Stimulated activated CD4-positive, alpha-beta T cell treated with anti-CD3 and anti-CD28 coated beads, Interleukin-2, amount 100 ng/mL, for 4 hours (primary cell): ENCODE measurements around the gene QSOX2.

Experiments
- DNase-seq: peaks from one replicate; pipeline ENCODE4 v3.0.0-alpha.2; 2020; ENCODE audit warnings: low read depth

QSOX2 gene

GRCh38 chr9:136222906-136223285 is 22.7 kb downstream of the QSOX2 start:
- no peak for DNase-seq

GRCh38 chr9:136222166-136222905 is 23.3 kb downstream of the QSOX2 start:
- no peak for DNase-seq

GRCh38 chr9:136220017-136220729 is 25.4 kb downstream of the QSOX2 start:
- DNase-seq: no peak

DNA sequence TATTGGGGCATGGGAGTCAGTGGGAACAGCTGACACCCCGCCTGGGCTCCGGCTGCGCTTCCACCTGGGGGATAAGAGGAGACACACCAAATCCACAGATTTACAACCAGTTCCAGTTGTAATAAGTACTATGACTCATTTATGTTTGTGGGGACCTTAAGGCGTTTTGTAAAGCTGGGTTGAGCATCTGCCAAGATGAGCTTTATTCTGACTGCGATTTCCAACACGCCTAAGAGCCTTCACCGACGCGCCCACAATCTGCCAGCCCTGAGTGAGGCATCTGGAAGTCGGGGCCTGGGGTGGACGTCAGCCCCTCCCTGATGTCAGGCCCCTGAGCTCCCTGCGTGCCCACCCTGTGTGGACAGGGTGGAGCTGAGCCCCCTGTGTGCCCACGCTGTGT is 26.3 kb downstream of the QSOX2 start:
- no peak for DNase-seq

DNA sequence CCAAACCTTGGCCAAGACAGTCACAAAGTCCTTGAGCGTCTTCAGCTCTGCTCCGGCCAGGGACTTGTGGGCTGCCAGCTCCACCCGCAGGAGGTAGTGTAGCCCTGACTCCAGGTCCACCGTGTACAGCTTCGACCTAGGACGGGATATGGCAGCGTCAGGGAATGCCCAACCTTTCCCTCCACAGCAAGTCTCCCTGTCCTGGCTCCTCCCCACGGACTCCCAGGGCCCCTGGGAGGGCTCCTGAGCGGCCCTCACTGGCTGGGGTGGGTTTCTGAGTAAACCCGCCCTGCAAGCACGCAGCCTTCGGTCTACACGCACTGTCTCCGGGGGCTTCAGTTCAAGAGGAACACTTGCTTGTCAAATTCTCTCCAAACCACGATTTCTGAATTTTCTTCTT is 26.9 kb downstream of the QSOX2 start:
- DNase-seq: no peak

- DNase-seq: no peak
Observed at GRCh38 chr9:136218271-136218670, 27.3 kb downstream of the QSOX2 start.

DNA sequence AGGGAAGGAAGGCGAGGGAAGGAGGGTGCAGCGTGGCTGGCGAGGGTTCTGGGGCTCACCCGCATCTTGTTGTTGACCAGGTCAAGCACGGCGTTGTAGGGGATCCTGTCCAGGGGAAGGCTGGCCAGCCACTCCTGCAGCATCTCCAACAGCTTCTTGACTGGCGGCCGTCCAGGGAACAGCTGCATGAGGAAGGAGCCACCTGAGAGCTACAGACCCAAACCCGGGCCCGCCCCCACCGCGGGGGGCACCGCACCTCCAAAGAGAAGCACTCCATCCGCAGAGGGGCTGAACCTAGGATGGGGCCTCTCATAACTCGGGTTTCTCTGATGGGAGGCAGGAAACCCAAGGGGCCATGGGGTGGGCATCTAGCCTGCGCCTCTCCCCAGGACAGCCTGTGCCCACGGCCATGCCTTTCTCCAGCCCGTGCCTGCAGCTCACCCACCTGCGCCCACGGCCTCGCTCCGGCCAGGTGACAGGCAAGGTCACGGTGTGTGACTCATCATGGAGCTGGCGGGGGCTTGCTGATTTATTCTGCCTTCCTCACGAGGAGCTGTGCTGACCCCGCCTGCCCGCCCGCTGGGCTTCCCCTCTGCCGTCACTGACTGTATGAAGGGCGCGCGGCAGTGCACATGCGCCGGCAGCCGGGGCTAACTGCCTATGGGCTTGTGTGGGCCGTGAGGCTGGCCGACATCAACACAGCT is 28.9 kb downstream of the QSOX2 start:
- no peak for DNase-seq

- no peak for DNase-seq
Observed at GRCh38 chr9:136213733-136214132, 31.9 kb downstream of the QSOX2 start.

- no peak for DNase-seq
Observed at GRCh38 chr9:136212345-136212950, 33.2 kb downstream of the QSOX2 start.

DNA sequence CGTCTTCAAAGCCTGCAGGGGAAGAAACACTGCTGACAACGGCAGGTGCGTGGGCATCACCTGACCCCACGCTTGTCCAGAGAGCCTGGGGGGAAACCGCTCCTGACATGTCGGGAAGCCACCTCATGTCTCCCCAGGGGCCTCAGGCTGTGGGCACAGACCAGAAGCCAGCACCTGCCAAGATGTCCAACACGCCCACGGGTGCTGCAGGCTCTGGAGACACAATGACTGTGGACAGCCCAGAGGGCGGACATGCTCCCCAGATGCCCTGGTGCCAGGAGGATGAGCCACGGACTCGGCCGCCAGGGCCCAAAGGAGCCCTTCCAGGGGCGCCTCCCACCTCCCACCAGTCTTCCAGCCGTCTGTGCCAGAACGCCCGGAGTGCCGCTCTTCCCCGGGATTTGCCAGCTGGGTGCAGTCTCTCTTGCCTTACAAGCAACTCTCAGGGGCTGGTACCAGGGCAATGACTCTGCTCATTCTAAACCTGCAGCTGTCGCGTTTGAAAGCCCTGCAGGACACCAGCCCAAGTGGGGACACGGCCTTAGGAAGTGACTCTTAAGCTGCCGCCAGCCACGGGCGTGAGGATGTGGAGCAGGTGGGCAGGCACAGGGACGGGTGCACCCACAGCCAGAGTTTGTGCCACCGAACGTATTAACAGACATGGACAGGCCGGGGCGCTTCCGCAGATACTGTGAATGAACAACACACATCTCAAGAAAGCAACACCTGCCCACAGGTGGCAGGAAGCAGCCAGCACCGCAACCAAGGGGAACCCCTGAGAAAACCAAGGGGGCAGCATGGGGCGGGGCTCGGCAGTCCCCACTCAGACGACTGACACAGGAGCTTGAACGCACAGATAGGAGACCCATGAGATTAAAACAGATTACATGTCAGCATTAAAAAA is 33.9 kb downstream of the QSOX2 start:
- no peak for DNase-seq

DNA sequence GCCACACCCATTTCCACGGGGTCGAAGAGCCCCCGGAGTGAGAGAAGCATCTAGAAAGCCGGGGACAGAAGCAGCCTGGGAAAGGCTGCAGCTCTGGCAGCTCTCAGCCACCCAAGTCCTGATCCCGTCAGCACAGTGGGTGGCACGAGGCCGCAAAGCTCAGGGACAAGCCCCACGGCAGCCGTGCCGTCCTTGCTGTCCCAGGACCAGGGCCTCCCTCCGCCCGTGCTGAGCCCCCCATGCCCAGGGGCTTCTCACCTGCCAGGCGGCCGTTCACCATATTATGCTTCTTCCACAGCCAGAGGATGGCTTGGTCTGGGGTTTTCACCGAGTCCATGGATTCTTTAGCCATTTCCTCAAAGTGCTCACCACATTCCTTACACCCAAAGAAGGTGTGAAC is 34.6 kb downstream of the QSOX2 start:
- no peak for DNase-seq

DNA sequence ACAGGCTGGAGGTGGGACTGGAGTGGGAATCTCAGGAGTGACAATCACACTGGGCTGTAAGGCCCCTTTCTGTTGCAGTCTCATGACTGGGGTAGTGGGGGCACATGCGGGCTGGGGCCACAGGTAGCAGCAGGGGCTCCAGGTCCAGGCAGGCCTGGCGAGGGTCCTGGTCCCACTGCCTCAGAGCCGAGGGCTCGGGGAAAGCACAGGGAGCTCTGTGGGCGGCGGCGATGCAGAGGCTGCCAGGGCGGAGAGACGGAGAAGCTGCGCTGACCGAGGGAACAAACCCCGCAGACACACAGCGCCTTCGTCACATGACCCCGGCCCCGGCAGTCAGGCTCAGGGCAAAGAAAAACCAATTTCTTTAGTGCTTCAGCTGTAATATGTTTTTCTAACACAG is 35.3 kb downstream of the QSOX2 start:
- DNase-seq: no peak

- no peak for DNase-seq
Observed at GRCh38 chr9:136209786-136210185, 35.8 kb downstream of the QSOX2 start.

- no peak for DNase-seq
Observed at GRCh38 chr9:136209232-136209631, 36.4 kb downstream of the QSOX2 start.

GRCh38 chr9:136208675-136209074 is 36.9 kb downstream of the QSOX2 start:
- DNase-seq: no peak

DNA sequence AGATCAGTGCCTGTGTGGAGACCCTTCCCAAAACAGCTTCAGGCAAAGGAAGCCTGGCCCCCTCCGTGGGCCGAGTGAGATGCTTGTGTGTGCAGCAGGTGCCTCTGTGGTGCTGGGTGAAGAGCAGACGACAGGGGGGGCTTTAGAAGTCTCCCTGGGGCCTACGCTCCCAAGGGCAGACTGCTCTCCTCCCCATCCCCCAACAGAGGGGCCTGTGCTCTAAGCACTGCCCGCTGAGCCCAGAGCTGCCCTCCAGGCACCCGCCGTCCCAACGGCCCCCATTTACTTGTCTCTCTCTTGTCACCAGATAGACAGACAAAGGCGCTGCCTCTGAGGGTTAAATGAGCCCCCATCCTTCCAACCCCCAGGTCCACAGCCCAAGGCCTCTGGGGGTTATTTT is 38.0 kb downstream of the QSOX2 start:
- DNase-seq: no peak

GRCh38 chr9:136206602-136207275 is 38.9 kb downstream of the QSOX2 start:
- DNase-seq: no peak

- DNase-seq: no peak
Observed at GRCh38 chr9:136205707-136205992, 40.0 kb downstream of the QSOX2 start.

DNA sequence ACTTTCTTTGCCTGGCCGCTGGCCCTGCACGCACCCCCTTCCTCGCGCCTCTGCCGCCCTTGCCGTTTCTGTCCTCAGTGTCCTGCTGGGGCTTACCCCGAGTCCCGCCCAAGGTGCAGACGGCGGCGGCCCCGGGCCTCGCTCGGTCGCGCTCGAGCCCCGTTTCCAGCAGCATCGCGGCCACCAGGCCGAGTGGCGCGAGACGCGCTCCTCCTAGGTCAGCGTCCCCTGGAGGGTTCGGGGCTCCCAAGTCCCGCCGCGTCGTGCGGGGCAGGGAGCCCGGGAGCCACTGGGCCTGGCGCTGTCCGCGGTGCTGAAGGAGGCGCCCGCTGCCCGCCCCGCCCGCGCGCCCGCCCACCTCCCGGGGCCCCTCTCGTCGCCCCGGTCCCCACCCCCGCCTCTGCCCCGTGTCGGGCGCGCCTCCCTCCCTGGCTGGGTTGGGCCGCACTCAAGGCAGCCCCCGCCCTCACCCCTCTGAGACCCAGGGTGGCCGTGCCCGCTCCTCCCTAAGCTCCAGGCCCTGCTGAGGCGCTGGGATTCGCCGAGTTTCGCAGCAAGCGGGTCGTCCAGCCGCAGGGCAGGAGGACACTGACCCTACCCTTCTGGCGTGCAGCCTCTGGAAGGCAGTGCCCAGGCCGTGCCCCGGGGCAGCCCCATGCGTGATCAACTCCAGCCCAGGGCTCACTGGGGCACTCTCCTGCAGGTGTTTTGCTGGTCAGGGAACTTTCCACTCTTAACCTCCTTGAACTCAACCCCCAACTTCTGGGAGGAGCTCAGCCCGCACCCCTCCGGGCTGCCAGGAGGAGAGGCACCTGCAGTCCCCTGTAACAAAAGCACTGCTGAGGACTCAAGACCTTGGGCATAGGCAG is 40.5 kb downstream of the QSOX2 start, which contains the start of gene LHX3:
LHX3 (minus strand) TSS at position 291 of the 869 bp plus-strand sequence; CDS start at position 175, 116 bp downstream.
- DNase-seq: no peak

DNA sequence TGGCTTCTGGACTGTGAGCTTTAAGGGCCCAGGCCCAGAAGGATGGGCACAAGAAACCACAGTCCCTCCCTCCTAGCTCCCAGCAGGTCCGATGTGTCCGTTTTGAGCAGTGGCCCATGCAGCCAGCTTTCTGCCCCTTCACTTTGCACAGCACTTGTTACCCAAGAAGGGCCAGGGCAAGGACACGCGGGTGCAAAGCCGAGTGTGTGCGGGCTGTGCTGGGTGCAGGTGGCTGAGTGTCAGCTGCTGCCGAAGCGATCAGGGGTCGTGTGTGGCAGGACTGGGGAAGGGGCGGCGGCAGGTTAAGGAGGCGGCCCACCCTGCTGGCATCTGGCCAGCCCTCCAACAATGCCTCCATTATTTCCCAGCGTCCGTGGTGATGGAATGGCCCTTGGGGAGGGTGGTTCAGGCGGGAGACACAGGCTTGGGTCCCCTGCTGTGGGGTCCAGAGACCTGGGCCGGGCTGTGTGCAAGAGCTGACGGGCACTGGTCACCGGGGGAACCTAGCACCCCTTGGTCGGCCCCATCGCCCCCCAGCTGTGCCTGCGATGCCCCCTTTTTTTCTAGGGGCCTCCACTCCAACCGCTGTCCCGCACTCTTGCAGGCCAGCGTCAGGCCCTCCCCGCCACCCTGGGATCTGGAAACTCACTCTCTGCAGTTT is 41.3 kb downstream of the QSOX2 start:
- no peak for DNase-seq
